GM10266 (cell line): ENCODE results near the gene PLA2G4A.

Experiments
- DNase-seq: peaks from one replicate; pipeline ENCODE4 v3.0.0; 2012; ENCODE audit errors: extremely low spot score
- TF ChIP-seq, protein P1 (sequence below): IDR thresholded peaks from 2 replicates; pipeline ENCODE4 v1.5.1; 2012; ENCODE audit warnings: mild to moderate bottlenecking, low read depth; ENCODE audit not compliant: control insufficient read depth, insufficient read depth; ENCODE audit errors: missing control alignments

PLA2G4A gene

DNA sequence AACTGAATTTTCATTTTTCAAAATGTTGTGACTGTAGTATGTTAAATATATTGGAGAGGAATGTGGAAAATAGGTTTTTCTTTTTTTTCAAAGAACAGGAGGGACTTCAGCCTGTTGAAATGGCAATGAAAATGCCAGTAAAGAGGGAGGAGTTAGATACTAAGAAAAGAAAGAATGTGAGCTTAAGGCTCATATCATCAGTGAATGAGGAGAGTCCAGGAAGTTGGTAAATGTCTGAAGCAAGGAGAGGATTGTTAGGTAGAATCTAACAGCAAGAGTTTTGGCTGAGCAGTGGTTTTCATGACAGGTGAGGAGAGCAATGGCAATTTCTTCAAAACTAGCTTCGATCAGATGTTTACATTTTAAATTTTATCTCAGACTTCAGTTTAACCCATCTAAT, 43.0 kb downstream of the PLA2G4A start:
- TF ChIP-seq, protein P1, sequence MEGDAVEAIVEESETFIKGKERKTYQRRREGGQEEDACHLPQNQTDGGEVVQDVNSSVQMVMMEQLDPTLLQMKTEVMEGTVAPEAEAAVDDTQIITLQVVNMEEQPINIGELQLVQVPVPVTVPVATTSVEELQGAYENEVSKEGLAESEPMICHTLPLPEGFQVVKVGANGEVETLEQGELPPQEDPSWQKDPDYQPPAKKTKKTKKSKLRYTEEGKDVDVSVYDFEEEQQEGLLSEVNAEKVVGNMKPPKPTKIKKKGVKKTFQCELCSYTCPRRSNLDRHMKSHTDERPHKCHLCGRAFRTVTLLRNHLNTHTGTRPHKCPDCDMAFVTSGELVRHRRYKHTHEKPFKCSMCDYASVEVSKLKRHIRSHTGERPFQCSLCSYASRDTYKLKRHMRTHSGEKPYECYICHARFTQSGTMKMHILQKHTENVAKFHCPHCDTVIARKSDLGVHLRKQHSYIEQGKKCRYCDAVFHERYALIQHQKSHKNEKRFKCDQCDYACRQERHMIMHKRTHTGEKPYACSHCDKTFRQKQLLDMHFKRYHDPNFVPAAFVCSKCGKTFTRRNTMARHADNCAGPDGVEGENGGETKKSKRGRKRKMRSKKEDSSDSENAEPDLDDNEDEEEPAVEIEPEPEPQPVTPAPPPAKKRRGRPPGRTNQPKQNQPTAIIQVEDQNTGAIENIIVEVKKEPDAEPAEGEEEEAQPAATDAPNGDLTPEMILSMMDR = no peak
- DNase-seq = no peak

DNA sequence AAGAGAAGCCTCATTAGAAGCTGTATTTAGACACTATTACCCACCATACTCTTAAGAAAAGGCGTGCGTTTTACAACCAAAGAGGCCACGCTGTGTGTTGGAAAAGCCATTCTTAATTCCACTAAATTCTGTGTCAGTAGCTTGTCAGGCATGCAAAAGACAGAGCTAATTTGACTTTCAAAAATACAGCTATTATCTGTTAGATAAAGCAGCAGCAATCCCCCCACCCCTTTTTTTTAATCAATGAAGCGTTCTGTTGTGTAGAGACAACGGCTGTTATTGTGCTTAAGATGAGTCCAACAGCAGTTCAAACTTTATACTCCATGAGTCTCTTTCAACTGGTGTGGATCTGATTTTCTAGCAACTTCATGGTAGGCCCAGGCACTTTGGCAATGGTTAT, 43.5 kb downstream of the PLA2G4A start:
- DNase-seq = no peak
- TF ChIP-seq, protein P1 = no peak

DNA sequence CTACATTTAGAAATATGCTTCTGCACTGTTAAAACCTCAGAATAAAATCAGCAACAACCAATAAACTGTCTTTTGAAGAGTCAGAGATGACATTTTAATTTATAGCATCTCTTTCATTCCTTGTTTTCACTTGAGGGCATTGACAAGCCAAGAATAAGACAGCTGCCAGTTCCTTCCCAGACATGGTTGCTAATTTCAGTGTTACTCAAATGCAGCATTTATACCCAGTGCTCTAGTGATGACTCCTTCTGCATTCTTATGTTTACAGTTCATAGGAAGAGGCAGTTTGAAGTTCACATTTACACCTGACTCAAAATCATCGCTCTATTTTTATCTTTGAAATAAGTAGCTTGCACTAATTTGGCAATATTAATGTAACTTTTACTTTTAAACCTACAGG, 44.9 kb downstream of the PLA2G4A start:
- TF ChIP-seq, protein P1 = no peak
- DNase-seq = no peak

DNA sequence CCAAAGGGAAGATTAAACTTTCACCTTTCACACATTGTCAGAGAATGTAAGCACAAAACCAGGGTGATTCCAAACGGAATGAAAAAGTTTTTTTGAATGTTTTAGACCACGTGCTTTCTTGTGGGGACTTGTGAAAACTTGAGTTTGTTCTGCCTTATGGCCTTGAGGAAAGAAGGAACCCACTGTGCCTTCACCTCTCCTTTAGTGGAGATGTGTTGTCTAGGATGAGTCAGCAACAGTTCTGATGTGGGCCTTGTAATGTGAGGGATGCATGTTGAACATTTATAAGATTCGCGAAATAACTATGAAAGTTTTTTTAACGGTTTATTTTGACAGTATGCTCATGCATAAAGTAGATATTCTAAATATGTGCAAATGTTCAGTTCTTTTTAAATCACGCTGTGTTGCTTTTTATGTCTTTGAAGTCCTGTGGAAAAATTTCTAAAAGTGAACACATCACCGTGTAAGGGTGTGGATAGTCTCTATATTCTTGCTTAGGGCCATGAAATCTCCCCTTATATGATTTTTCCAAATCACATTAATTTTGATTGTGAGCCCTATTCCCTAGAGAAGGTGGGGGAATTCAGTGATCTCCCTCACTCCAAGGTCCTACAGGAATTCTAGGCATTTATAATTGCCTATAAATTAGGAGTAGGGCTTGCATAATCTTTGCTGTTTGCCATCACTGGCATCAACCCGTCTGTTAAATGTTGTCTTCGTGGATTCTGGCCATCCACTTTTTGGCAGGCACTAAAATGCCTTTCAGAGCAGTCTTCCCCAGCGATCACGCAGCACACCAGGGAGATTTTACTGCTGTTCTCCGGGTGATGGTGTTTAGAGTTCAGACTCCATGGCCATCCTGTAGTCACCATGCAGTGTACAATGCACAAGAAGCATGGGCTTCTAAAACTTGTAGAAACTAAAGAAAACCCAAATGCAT, 47.4 kb downstream of the PLA2G4A start:
- DNase-seq = no peak
- TF ChIP-seq, protein P1 = no peak

DNA sequence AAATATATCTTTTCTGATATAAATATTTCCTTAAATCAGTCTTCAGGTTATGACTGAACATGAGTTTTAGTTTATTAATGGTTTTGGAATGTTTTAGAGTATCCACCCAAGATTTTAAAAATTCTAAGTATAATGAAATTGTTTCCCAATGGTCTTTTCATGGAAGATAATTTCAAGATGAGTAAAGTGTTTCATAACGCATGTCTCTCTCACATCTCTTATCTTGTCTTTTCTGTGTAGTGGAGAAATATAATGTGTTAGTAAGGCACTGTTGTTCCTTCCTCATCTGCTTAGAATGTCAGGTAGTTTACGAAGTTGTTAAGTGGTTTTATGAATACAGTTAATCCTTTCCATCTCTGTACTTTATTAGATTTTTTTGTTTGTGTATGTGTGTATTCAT, 49.6 kb downstream of the PLA2G4A start:
- DNase-seq = no peak
- TF ChIP-seq, protein P1 = no peak

DNA sequence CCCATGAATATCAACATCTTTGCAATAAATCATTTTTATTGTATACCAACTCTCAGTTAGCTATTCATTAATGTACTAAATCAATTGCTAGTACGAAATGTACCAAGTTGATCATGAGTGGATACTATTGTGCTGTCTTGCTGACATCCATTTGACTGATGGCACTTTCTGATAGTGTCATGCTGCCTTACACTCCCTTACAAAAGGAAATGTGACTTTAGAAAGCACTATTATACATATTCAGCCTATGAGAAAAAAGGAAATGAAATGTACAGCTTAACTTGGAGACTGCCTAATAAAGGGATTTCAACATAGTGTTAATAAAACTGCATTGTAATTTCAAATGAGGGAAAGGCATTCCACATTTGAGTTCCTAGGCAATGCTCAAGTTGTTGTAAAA, 52.2 kb downstream of the PLA2G4A start:
- no peak for DNase-seq
- TF ChIP-seq, protein P1 = no peak
